HepG2 (cell line): ENCODE measurements around the gene ZNF134. TPM values are rescaled to one million over a fixed set of nuclear protein-coding genes. Genes with fewer than 3 reads are reported as not detected.

Experiments
- MBNL3 ChIP-seq: fragments of 250-450 bp; sonication (Bioruptor Pico); conservative IDR thresholded peaks from 2 replicates; pipeline ENCODE4 v1.8.0; 2022; ENCODE audit warnings: mild to moderate bottlenecking, inconsistent platforms
- MED1 ChIP-seq: sonication (generic); formaldehyde crosslinking; IDR thresholded peaks from 2 replicates; pipeline ENCODE4 v1.4.0; 2020; ENCODE audit warnings: missing genetic modification reagents
- MEIS1 ChIP-seq: sonication (generic); formaldehyde crosslinking; IDR thresholded peaks from 2 replicates; pipeline ENCODE4 v1.9.0; 2021; ENCODE audit warnings: mild to moderate bottlenecking, missing genetic modification reagents, moderate library complexity, borderline replicate concordance
- MYNN ChIP-seq: sonication (generic); formaldehyde crosslinking; IDR thresholded peaks from 2 replicates; pipeline ENCODE4 v1.4.0; 2020; ENCODE audit warnings: mild to moderate bottlenecking, low read depth, missing genetic modification reagents
- NCOA1 ChIP-seq: sonication (generic); formaldehyde crosslinking; IDR thresholded peaks from 2 replicates; pipeline ENCODE4 v1.9.0; 2021; ENCODE audit warnings: missing genetic modification reagents
- NFYC ChIP-seq: IDR thresholded peaks from 2 replicates; pipeline ENCODE4 v1.6.1; 2016; ENCODE audit warnings: missing genetic modification reagents, missing compliant biosample characterization
- NR2F2 ChIP-seq: IDR thresholded peaks from 2 replicates; pipeline ENCODE4 v1.6.1; 2012; ENCODE audit warnings: low read depth, inconsistent platforms, borderline replicate concordance
- PRMT3 ChIP-seq: sonication (generic); formaldehyde crosslinking; IDR thresholded peaks from 2 replicates; pipeline ENCODE4 v1.8.1; 2022; ENCODE audit warnings: low read depth, mild to moderate bottlenecking, moderate library complexity, missing genetic modification reagents, borderline replicate concordance
- SAP130 ChIP-seq: IDR thresholded peaks from 2 replicates; pipeline ENCODE4 v1.6.1; 2016; ENCODE audit warnings: low read depth
- SP5 ChIP-seq: IDR thresholded peaks from 2 replicates; pipeline ENCODE4 v1.6.1; 2016; ENCODE audit warnings: low read depth, borderline replicate concordance
- STAG1 ChIP-seq: sonication (generic); formaldehyde crosslinking; IDR thresholded peaks from 2 replicates; pipeline ENCODE4 v1.4.0; 2020; ENCODE audit warnings: missing genetic modification reagents
- ZNF354B ChIP-seq: sonication (generic); formaldehyde crosslinking; IDR thresholded peaks from 2 replicates; pipeline ENCODE4 v1.8.0; 2022; ENCODE audit warnings: mild to moderate bottlenecking, missing genetic modification reagents
- ZNF562 ChIP-seq: sonication (generic); formaldehyde crosslinking; IDR thresholded peaks from 2 replicates; pipeline ENCODE4 v1.8.0; 2022; ENCODE audit warnings: missing genetic modification reagents, borderline replicate concordance
- ZNF850 ChIP-seq: sonication (generic); formaldehyde crosslinking; conservative IDR thresholded peaks from 2 replicates; pipeline ENCODE4 v1.9.0; 2021; ENCODE audit warnings: mild to moderate bottlenecking, missing genetic modification reagents
- polyA plus RNA-seq, 8 experiments: library from polyadenylated mRNA; depleted of rRNA in 3 of 8; stranded (reverse) in 7 of 8; unstranded in 1 of 8; fragments of >200 nt; fragmentation: Illumina TruSeq in 4 of 8; extraction: Trizol in 4 of 8; gene quantifications; 2 replicates each; pipeline versions ENCODE4 v1.2.1 to v1.2.3, GENCODE V29; 2011 to 2016; ENCODE audit warnings: low read depth in 4 of 8, missing spikeins in 1 of 8, mixed read lengths in 1 of 8; ENCODE audit not compliant: insufficient read depth in 1 of 8
- total RNA-seq, 5 experiments: library from RNA; depleted of rRNA; stranded (reverse); fragments of >200 nt; fragmentation: Illumina TruSeq; extraction: Trizol; gene quantifications; 2 replicates each; pipeline ENCODE4 v1.2.3, GENCODE V29; 2016; ENCODE audit warnings: low read depth in 1 of 5
- TF ChIP-seq, protein P1 (sequence below): sonication (generic); formaldehyde crosslinking; IDR thresholded peaks from 2 replicates; pipeline ENCODE4 v1.5.0; 2020; ENCODE audit warnings: mild to moderate bottlenecking, missing genetic modification reagents, moderate library complexity
- TF ChIP-seq, protein P2 (sequence below): IDR thresholded peaks from 2 replicates; pipeline ENCODE4 v1.6.1; 2016; ENCODE audit warnings: missing genetic modification reagents, missing compliant biosample characterization
- TF ChIP-seq, protein P3 (sequence below): sonication (generic); formaldehyde crosslinking; IDR thresholded peaks from 2 replicates; pipeline ENCODE4 v1.4.0; 2020; ENCODE audit warnings: missing genetic modification reagents
- TF ChIP-seq, protein P4 (sequence below): sonication (generic); formaldehyde crosslinking; IDR thresholded peaks from 2 replicates; pipeline ENCODE4 v1.9.0; 2022; ENCODE audit warnings: missing genetic modification reagents, mild to moderate bottlenecking, borderline replicate concordance
- TF ChIP-seq, protein P5 (sequence below): IDR thresholded peaks from 2 replicates; pipeline ENCODE4 v1.6.1; 2016; ENCODE audit warnings: missing compliant biosample characterization, missing genetic modification reagents, borderline replicate concordance

ZNF134 gene
- total and polyA plus RNA-seq, 2 of the 13 experiments (the other 11 are each of a cell fraction or from before 2014, with no cell fraction given): 6.8 to 17.1 TPM

DNA sequence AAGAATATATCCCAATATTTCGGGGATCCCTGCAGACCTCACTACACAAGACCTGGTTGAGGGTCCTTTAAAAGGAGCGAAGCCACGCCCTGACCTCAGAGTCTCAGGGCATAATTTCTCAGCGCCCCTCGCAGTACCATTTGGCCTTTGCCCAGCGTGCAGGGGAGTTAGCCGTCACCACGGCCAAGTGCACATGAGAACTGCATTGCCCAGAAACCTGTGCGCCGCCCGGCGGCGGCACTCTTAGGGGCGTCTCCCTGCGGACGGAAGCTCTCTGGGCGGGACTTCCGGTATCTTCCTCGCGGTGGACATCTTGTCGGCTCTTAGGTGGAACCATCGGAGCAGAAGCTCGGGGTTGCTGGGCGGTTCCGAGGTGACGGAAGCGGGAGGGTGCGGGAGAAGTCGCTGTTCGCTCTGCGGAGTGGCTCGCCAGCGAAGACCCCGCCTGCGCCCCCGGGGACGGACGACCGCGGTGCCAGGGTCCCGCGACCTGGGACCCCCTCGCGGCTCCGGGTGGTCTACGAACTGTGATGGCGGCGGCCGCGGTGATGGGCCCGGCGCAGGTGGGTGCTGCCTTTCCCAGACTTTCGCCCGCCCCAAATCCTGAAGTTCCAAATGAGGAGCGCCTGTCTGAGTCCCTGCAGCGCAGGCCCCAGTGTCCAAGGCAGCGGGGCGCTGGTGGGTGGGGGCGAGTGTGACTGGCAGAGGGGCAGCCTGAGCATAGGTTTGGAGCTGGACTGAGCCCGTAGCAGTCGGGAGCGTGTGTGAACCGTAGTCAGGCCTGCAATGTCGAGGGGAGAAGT is at the start of gene ZNF134 (continued):
- 0 out of 2 replicates have a peak, but pooled peaks have one; percentile 54 for TF ChIP-seq NCOA1 (CRISPR knock-in tag)
- TF ChIP-seq, protein P1, sequence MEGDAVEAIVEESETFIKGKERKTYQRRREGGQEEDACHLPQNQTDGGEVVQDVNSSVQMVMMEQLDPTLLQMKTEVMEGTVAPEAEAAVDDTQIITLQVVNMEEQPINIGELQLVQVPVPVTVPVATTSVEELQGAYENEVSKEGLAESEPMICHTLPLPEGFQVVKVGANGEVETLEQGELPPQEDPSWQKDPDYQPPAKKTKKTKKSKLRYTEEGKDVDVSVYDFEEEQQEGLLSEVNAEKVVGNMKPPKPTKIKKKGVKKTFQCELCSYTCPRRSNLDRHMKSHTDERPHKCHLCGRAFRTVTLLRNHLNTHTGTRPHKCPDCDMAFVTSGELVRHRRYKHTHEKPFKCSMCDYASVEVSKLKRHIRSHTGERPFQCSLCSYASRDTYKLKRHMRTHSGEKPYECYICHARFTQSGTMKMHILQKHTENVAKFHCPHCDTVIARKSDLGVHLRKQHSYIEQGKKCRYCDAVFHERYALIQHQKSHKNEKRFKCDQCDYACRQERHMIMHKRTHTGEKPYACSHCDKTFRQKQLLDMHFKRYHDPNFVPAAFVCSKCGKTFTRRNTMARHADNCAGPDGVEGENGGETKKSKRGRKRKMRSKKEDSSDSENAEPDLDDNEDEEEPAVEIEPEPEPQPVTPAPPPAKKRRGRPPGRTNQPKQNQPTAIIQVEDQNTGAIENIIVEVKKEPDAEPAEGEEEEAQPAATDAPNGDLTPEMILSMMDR: peak; percentile 43
- TF ChIP-seq SP5: no peak
- TF ChIP-seq, protein P2, sequence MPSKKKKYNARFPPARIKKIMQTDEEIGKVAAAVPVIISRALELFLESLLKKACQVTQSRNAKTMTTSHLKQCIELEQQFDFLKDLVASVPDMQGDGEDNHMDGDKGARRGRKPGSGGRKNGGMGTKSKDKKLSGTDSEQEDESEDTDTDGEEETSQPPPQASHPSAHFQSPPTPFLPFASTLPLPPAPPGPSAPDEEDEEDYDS: peak; percentile 53; the same call in 1 of the 2 replicates
- TF ChIP-seq NFYC (CRISPR knock-in tag): peak; percentile 69
- no peak for TF ChIP-seq MBNL3 (CRISPR knock-in tag)
- TF ChIP-seq MEIS1 (CRISPR knock-in tag): peak; percentile 79; the same call in 1 of the 2 replicates
- no peak; the same call in 1 of the 2 replicates for TF ChIP-seq MYNN (CRISPR knock-in tag)
- TF ChIP-seq, protein P3, sequence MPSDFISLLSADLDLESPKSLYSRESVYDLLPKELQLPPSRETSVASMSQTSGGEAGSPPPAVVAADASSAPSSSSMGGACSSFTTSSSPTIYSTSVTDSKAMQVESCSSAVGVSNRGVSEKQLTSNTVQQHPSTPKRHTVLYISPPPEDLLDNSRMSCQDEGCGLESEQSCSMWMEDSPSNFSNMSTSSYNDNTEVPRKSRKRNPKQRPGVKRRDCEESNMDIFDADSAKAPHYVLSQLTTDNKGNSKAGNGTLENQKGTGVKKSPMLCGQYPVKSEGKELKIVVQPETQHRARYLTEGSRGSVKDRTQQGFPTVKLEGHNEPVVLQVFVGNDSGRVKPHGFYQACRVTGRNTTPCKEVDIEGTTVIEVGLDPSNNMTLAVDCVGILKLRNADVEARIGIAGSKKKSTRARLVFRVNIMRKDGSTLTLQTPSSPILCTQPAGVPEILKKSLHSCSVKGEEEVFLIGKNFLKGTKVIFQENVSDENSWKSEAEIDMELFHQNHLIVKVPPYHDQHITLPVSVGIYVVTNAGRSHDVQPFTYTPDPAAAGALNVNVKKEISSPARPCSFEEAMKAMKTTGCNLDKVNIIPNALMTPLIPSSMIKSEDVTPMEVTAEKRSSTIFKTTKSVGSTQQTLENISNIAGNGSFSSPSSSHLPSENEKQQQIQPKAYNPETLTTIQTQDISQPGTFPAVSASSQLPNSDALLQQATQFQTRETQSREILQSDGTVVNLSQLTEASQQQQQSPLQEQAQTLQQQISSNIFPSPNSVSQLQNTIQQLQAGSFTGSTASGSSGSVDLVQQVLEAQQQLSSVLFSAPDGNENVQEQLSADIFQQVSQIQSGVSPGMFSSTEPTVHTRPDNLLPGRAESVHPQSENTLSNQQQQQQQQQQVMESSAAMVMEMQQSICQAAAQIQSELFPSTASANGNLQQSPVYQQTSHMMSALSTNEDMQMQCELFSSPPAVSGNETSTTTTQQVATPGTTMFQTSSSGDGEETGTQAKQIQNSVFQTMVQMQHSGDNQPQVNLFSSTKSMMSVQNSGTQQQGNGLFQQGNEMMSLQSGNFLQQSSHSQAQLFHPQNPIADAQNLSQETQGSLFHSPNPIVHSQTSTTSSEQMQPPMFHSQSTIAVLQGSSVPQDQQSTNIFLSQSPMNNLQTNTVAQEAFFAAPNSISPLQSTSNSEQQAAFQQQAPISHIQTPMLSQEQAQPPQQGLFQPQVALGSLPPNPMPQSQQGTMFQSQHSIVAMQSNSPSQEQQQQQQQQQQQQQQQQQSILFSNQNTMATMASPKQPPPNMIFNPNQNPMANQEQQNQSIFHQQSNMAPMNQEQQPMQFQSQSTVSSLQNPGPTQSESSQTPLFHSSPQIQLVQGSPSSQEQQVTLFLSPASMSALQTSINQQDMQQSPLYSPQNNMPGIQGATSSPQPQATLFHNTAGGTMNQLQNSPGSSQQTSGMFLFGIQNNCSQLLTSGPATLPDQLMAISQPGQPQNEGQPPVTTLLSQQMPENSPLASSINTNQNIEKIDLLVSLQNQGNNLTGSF (CRISPR knock-in tag): peak; percentile 81
- TF ChIP-seq ZNF562 (CRISPR knock-in tag): no peak
- 0 out of 2 replicates have a peak, but pooled peaks have one; percentile 54 for TF ChIP-seq ZNF850
- TF ChIP-seq, protein P4, sequence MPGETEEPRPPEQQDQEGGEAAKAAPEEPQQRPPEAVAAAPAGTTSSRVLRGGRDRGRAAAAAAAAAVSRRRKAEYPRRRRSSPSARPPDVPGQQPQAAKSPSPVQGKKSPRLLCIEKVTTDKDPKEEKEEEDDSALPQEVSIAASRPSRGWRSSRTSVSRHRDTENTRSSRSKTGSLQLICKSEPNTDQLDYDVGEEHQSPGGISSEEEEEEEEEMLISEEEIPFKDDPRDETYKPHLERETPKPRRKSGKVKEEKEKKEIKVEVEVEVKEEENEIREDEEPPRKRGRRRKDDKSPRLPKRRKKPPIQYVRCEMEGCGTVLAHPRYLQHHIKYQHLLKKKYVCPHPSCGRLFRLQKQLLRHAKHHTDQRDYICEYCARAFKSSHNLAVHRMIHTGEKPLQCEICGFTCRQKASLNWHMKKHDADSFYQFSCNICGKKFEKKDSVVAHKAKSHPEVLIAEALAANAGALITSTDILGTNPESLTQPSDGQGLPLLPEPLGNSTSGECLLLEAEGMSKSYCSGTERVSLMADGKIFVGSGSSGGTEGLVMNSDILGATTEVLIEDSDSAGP (CRISPR knock-in tag): peak; percentile 89
- TF ChIP-seq SAP130 (CRISPR knock-in tag): peak; percentile 93
- no peak for TF ChIP-seq NR2F2
- TF ChIP-seq PRMT3 (CRISPR knock-in tag): no peak
- peak; percentile 45; the same call in 1 of the 2 replicates for TF ChIP-seq ZNF354B (CRISPR knock-in tag)
- TF ChIP-seq, protein P5, sequence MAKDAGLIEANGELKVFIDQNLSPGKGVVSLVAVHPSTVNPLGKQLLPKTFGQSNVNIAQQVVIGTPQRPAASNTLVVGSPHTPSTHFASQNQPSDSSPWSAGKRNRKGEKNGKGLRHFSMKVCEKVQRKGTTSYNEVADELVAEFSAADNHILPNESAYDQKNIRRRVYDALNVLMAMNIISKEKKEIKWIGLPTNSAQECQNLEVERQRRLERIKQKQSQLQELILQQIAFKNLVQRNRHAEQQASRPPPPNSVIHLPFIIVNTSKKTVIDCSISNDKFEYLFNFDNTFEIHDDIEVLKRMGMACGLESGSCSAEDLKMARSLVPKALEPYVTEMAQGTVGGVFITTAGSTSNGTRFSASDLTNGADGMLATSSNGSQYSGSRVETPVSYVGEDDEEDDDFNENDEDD (CRISPR knock-in tag): peak; percentile 28; the same call in 1 of the 2 replicates
- TF ChIP-seq MED1: peak; percentile 48; the same call in 1 of the 2 replicates
- peak; percentile 25; the same call in 1 of the 2 replicates for TF ChIP-seq STAG1 (CRISPR knock-in tag)
